Ovary (tissue), 9 donors: ENCODE measurements around the gene ACE. TPM values are rescaled to one million over a fixed set of nuclear protein-coding genes. Genes with fewer than 3 reads are reported as not detected.
"Not testable (repeated sequence)": the region's sequence is repeated elsewhere in the genome, so short reads cannot be mapped to it uniquely, and the experiment has no call there.

ENCODE experiments used
- DNase-seq, 5 donors: peaks; one replicate each; pipeline ENCODE4 v3.0.0-alpha.2; 2019 to 2020
- H3K27ac ChIP-seq, 2 donors: fragments of 200-600 bp; one replicate each; pipeline versions ENCODE4 v1.5.1 to v1.8.0; 2019 to 2022
- H3K27me3 ChIP-seq: fragments of 200-600 bp; one replicate; pipeline ENCODE4 v1.8.0; 2022
- H3K36me3 ChIP-seq: fragments of 200-600 bp; sonication (generic); one replicate; pipeline ENCODE4 v1.5.1; 2019
- H3K4me1 ChIP-seq: one replicate; pipeline ENCODE4 v1.8.1; 2013; ENCODE audit warnings: mild to moderate bottlenecking, moderate library complexity; ENCODE audit not compliant: insufficient read depth
- H3K4me3 ChIP-seq: fragments of 200-600 bp; sonication (generic); one replicate; pipeline ENCODE4 v1.5.1; 2017
- H3K9me3 ChIP-seq, 2 donors: fragments of 200-600 bp in 1 of 2; sonication (generic) in 1 of 2; one replicate each; pipeline versions ENCODE4 v1.5.1 to v1.8.1; 2013 to 2019; ENCODE audit warnings: mild to moderate bottlenecking in 1 of 2, moderate library complexity in 1 of 2
- EP300 ChIP-seq: sonication (generic); formaldehyde crosslinking; IDR thresholded peaks from one replicate; pipeline ENCODE4 v1.6.1; 2017; ENCODE audit warnings: antibody characterized with exemption
- POLR2A ChIP-seq: fragments of 450-650 bp; IDR thresholded peaks from one replicate; pipeline ENCODE4 v1.6.1; 2017; ENCODE audit warnings: antibody characterized with exemption, mild to moderate bottlenecking, moderate library complexity
- WGBS, 3 donors: extraction: QIAGEN DNeasy Blood & Tissue Kit in 1 of 3; methylation state at CpG; one replicate each; pipeline versions ENCODE4 v1.1.5 to v1.1.7; 2013 to 2017; 5-methylcytosine and 5-hydroxymethylcytosine counted together
- intact Hi-C, 4 donors: fragments of 100-400 bp; cut with DNase I; formaldehyde crosslinking; loops; one replicate each; pipeline versions ENCODE4 v1.11.0 to v1.15.1; 2022 to 2023
- polyA plus RNA-seq, 2 donors: library from polyadenylated mRNA; stranded (reverse); fragments of 200-250 nt in 1 of 2; fragments of 350-450 nt in 1 of 2; fragmentation: Illumina TruSeq in 1 of 2; extraction: RNeasy Lipid Tissue Mini Kit (QIAGEN cat#74804) in 1 of 2; gene quantifications; one replicate each; pipeline ENCODE4 v1.2.3, GENCODE V29; 2013 to 2014
- total RNA-seq, 7 donors: library from RNA; depleted of rRNA in 2 of 7; stranded (reverse); fragments of >200 nt in 2 of 7; fragmentation: NEBNext Ultra II Directional in 3 of 7; extraction: Animal tissue kit (Norgen Biotek cat#: 25700) in 3 of 7; gene quantifications; one replicate each; pipeline versions ENCODE4 v1.1.0 to v1.2.4, GENCODE V29; 2016 to 2023
- TF ChIP-seq, protein P1 (sequence below), 3 donors: fragments of 450-650 bp in 2 of 3; fragments of 200-600 bp in 1 of 3; IDR thresholded peaks; one replicate each; pipeline versions ENCODE4 v1.5.1 to v1.8.0; 2016 to 2022; ENCODE audit warnings: antibody characterized with exemption in 3 of 3, mild to moderate bottlenecking in 1 of 3
- donor health status: DM: no; HTN: no; CAD: no; lungs with moderate emphysema.
- donor health status: DM: no; HTN: no; CAD: no.
- donor health status: Bipolar disorder and iron deficiency.
- donor health status: DM: yes; HTN: yes; CAD: no.
- donor health status: DM: no; HTN: no; CAD: no.
- donor health status: DM: yes; HTN: yes; CAD: no.

ACE gene
- total and polyA plus RNA-seq, 9 donors, result 2.9 to 8.1 (median 5.1) TPM

- Histone ChIP-seq H3K27ac (no peak overlapping the region), H3K27me3 (no peaks in the 10 kb centered on the region), H3K4me1 (no peaks in the 10 kb centered on the region), H3K9me3 (no peaks in the 10 kb centered on the region), H3K4me3 (no peak overlapping the region), H3K36me3 (no peaks in the 10 kb centered on the region)
- 88 to 89% (median 88%) methylated on average over 4 of the region's 4 CpGs for WGBS, 3 donors
- intact Hi-C loops, result no loop called here
- TF ChIP-seq EP300, result no peak
- TF ChIP-seq, protein P1, sequence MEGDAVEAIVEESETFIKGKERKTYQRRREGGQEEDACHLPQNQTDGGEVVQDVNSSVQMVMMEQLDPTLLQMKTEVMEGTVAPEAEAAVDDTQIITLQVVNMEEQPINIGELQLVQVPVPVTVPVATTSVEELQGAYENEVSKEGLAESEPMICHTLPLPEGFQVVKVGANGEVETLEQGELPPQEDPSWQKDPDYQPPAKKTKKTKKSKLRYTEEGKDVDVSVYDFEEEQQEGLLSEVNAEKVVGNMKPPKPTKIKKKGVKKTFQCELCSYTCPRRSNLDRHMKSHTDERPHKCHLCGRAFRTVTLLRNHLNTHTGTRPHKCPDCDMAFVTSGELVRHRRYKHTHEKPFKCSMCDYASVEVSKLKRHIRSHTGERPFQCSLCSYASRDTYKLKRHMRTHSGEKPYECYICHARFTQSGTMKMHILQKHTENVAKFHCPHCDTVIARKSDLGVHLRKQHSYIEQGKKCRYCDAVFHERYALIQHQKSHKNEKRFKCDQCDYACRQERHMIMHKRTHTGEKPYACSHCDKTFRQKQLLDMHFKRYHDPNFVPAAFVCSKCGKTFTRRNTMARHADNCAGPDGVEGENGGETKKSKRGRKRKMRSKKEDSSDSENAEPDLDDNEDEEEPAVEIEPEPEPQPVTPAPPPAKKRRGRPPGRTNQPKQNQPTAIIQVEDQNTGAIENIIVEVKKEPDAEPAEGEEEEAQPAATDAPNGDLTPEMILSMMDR (IDR thresholded peaks at IDR 0.05), result no peak
- no peak for DNase-seq
Measured at GRCh38 chr17:63464691-63465236, 12.1 kb upstream of the ACE start.

- H3K27ac ChIP-seq, intact Hi-C loops, H3K4me1 ChIP-seq, H3K36me3 ChIP-seq, DNase-seq, H3K4me3 ChIP-seq, H3K9me3 ChIP-seq, H3K27me3 ChIP-seq: not testable (repeated sequence)
- 88 to 93% (median 90%) methylated on average over 6 of the region's 6 CpGs for WGBS, 3 donors
Measured at GRCh38 chr17:63468099-63468498, 8.8 kb upstream of the ACE start.

GRCh38 chr17:63474174-63474573 lies 2.7 kb upstream of the ACE start:
- Histone ChIP-seq H3K4me1 (peaks cover 16% of the 10 kb centered on the region), H3K36me3 (no peaks in the 10 kb centered on the region), H3K27me3 (no peaks in the 10 kb centered on the region), H3K9me3 (no peaks in the 10 kb centered on the region), H3K4me3 (no peak overlapping the region), H3K27ac (no peak overlapping the region)
- 1 to 13% (median 4%) methylated on average over 3 of the region's 3 CpGs for WGBS, 3 donors
- TF ChIP-seq EP300 (no peak), POLR2A (no peak)
- TF ChIP-seq, protein P1 (IDR thresholded peaks at IDR 0.05), result no peak
- DNase-seq, result peak in 4 of 5 donors; percentile 35 to 74 (median 48)
- intact Hi-C loops, result no loop called here

DNA sequence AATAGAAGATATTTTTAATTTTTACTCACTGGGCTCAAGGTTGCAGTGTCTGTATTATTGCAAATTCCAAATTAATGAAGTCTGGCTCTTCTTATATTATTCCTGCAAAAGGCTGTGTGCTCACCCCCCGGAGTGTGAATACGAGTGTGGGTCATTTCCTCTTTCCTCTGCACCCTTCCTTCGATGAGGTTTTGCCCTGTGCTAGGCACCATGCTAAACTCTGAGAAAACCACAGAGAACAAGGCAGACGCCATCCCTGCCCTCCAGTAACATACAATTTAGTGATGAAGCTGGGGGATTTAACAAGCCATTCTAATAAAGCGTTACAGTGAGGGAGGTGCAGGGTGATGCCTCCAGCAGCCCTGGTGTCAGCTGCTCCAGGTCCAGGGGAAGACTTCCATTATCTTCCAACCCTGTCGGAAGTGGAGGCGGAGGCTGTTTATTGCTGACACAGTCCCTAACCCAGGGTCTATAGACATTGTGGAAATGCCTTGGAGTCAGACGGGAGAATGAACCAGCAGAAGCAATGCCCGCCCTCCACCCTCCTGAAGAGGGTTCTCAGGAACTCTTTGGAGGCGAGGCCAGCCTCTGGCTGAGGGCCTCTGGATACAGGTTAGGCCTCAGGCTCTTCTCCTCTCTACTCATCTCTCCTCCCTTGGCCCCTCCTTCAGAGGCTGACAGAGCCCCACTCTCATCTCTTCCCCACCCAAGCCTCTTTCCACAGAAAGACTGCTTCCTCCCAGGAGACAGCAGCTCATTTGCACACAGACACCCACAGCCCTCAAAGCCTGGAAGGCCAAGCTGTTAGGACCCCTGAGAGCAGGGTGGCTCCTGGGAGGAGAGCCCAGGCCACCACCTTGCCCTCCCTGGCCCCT lies 2.0 kb upstream of the ACE start:
- no peak for DNase-seq
- Histone ChIP-seq H3K27ac (no peak overlapping the region), H3K27me3 (no peaks in the 10 kb centered on the region), H3K9me3 (no peaks in the 10 kb centered on the region), H3K4me3 (no peak overlapping the region), H3K4me1 (peaks cover 16% of the 10 kb centered on the region), H3K36me3 (no peaks in the 10 kb centered on the region)
- no peak for TF ChIP-seq POLR2A
- no peak for TF ChIP-seq EP300
- TF ChIP-seq, protein P1 (IDR thresholded peaks at IDR 0.05), result no peak
- 29 to 43% (median 40%) methylated on average over 10 of the region's 10 CpGs for WGBS, 3 donors
- intact Hi-C loops, result loop anchor here in 1 of 4 donors (5.0 kb wide), 1 partner anchor 38 kb away; no protein-coding TSS in a partner anchor
